Spinal cord (tissue), 10 donors: ENCODE measurements around the gene B3GALT5. TPM values are rescaled to one million over a fixed set of nuclear protein-coding genes. Genes with fewer than 3 reads are reported as not detected.
A peak's percentile ranks its signal among the peaks of the same experiment; 100 is the strongest.

Experiments used
- DNase-seq, 6 donors: peaks; one replicate each; pipeline versions ENCODE4 v3.0.0 to v3.0.0-alpha.2; 2013 to 2015; ENCODE audit warnings: low spot score in 6 of 6, low read depth in 4 of 6
- H3K27ac ChIP-seq: one replicate; pipeline ENCODE4 v1.5.1; 2013; ENCODE audit warnings: low read depth, low read length, control low read depth
- H3K27me3 ChIP-seq: one replicate; pipeline ENCODE4 v1.6.1; 2013; ENCODE audit warnings: low read length; ENCODE audit not compliant: control insufficient read depth, insufficient read depth
- H3K36me3 ChIP-seq: one replicate; pipeline ENCODE4 v1.6.1; 2013; ENCODE audit warnings: low read length; ENCODE audit not compliant: control insufficient read depth, insufficient read depth
- H3K4me1 ChIP-seq: one replicate; pipeline ENCODE4 v1.6.1; 2013; ENCODE audit warnings: low read length; ENCODE audit not compliant: control insufficient read depth, insufficient read depth
- H3K4me3 ChIP-seq: one replicate; pipeline ENCODE4 v1.5.1; 2013; ENCODE audit warnings: low read depth, low read length, control low read depth
- H3K9me3 ChIP-seq: one replicate; pipeline ENCODE4 v1.6.1; 2013; ENCODE audit warnings: low read length; ENCODE audit not compliant: control insufficient read depth, insufficient read depth
- WGBS: methylation state at CpG from one replicate; pipeline ENCODE4 v1.1.5; 2013; ENCODE audit warnings: missing lambda C conversion rate; ENCODE audit not compliant: insufficient coverage; 5-methylcytosine and 5-hydroxymethylcytosine counted together
- polyA plus RNA-seq, 2 donors: library from polyadenylated mRNA; unstranded; fragments of 120-200 nt; gene quantifications; one replicate each; pipeline ENCODE4 v1.2.1, GENCODE V29; 2013; ENCODE audit not compliant: insufficient read length in 2 of 2
- total RNA-seq, 2 donors: library from RNA; depleted of rRNA in 1 of 2; stranded (reverse); fragments of 120-200 nt in 1 of 2; fragments of >200 nt in 1 of 2; gene quantifications; one replicate each; pipeline versions ENCODE4 v1.2.3 to v1.2.4, GENCODE V29; 2013 to 2014
- donor health status: healthy.

B3GALT5 gene
- total and polyA plus RNA-seq, 4 donors = 3.1 to 3.5 (median 3.3) TPM

- Histone ChIP-seq H3K4me3 (no peak overlapping the region), H3K4me1 (peaks cover 7% of the 10 kb centered on the region), H3K36me3 (no peaks in the 10 kb centered on the region), H3K27me3 (no peaks in the 10 kb centered on the region), H3K9me3 (no peaks in the 10 kb centered on the region), H3K27ac (no peak overlapping the region)
- 17% methylated on average over 3 of the region's 10 CpGs for WGBS
- DNase-seq = peak in 5 of 6 donors; percentile 26 to 83 (median 42)
These were observed 103.2 kb downstream of the B3GALT5 start for GRCh38 chr21:39715804-39716397.

- 78% methylated on average over 3 of the region's 5 CpGs for WGBS
- Histone ChIP-seq H3K4me1 (no peaks in the 10 kb centered on the region), H3K27me3 (no peaks in the 10 kb centered on the region)
These were observed 107.5 kb downstream of the B3GALT5 start for GRCh38 chr21:39720126-39720778.

GRCh38 chr21:39721885-39722284, 109.1 kb downstream of the B3GALT5 start:
- DNase-seq = no peak
- H3K27ac ChIP-seq = no peak overlapping the region
- H3K36me3 ChIP-seq = peaks cover 2% of the 10 kb centered on the region
- no peak overlapping the region for H3K4me3 ChIP-seq
- no peaks in the 10 kb centered on the region for H3K4me1 ChIP-seq
- H3K9me3 ChIP-seq = peaks cover 5% of the 10 kb centered on the region
- 100% methylated on average over 1 of the region's 1 CpG for WGBS
- H3K27me3 ChIP-seq = no peaks in the 10 kb centered on the region

More at GRCh38 chr21:39720126-39720778, 107.5 kb downstream of the B3GALT5 start:
- Histone ChIP-seq H3K27ac (no peak overlapping the region), H3K4me3 (no peak overlapping the region), H3K36me3 (no peaks in the 10 kb centered on the region), H3K9me3 (peaks cover 5% of the 10 kb centered on the region)
- no peak for DNase-seq

Other genes with a start within 250 kb of the B3GALT5 start
- gene LCA5L, start 167.2 kb upstream of the B3GALT5 start, total RNA-seq = 1 to 10 TPM; 2.1 to 4.3 TPM
- gene LCA5L, start 167.2 kb upstream of the B3GALT5 start, polyA plus RNA-seq = 1 to 10 TPM; 3.1 TPM
- gene SH3BGR, start 161.0 kb upstream of the B3GALT5 start, total RNA-seq = 1 to 10 TPM; 3.4 to 6.2 TPM
- 1 to 10 TPM; 8.0 to 8.8 TPM for gene SH3BGR, start 161.0 kb upstream of the B3GALT5 start, polyA plus RNA-seq
- 1 to 10 TPM; 2.7 to 5.3 TPM for gene IGSF5, start 132.2 kb downstream of the B3GALT5 start, total RNA-seq
- 1 to 10 TPM; 4.2 to 4.8 TPM for gene IGSF5, start 132.2 kb downstream of the B3GALT5 start, polyA plus RNA-seq